NCI-H1436 (cell line): ENCODE data around the gene PATL2.
"Not testable (repeated sequence)": the region's sequence is repeated elsewhere in the genome, so short reads cannot be mapped to it uniquely, and the experiment has no call there.

ENCODE experiments used
- DNase-seq: peaks from one replicate; lab custom pipeline; 2025; lab: John Stamatoyannopoulos, UW

The PATL2 gene

DNA sequence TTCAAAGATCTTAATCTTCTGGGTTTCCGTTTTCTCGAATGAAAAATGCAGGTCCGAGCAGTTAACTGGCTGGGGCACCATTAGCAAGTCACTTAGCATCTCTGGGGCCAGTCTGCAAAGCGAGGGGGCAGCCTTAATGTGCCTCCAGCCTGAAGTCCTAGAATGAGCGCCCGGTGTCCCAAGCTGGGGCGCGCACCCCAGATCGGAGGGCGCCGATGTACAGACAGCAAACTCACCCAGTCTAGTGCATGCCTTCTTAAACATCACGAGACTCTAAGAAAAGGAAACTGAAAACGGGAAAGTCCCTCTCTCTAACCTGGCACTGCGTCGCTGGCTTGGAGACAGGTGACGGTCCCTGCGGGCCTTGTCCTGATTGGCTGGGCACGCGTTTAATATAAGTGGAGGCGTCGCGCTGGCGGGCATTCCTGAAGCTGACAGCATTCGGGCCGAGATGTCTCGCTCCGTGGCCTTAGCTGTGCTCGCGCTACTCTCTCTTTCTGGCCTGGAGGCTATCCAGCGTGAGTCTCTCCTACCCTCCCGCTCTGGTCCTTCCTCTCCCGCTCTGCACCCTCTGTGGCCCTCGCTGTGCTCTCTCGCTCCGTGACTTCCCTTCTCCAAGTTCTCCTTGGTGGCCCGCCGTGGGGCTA, at the start of gene PATL2, which contains the start of gene B2M:
Gene PATL2 (minus strand): TSS at position 228 of the 647 bp plus-strand sequence. CDS start 34,833 bp downstream, outside the sequence.
Gene B2M (plus strand): TSS at position 422 of the 647 bp plus-strand sequence. CDS start 30 bp downstream, at position 452.
- peak; percentile 94 for DNase-seq

DNA sequence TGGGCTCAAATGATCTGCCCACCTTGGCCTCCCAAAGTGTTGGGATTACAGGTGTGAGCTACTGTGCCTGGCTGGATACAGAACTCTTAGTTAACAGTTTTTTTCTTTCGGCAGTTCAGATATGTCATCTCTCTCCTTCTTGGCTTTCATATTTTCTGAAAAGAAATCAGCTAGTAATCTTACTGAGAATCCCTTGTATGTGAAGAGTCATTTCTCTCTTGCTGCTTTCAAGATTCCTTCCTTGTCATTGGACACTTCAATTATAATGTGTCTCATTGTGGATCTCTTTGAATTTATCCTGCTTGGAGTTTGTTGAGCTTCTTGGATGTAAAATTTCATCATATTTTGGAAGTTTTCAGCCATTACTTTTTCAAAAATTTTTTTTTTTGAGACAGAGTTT, 42.2 kb upstream of the PATL2 start:
- no peak for DNase-seq

DNA sequence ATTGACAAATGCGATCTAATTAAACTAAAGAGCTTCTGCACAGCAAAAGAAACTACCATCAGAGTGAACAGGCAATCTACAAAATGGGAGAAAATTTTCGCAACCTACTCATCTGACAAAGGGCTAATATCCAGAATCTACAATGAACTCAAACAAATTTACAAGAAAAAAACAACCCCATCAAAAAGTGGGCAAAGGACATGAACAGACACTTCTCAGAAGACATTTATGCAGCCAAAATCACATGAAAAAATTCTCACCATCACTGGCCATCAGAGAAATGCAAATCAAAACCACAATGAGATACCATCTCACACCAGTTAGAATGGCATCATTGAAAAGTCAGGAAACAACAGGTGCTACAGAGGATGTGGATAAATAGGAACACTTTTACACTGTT, 32.3 kb upstream of the PATL2 start:
- not testable (repeated sequence) for DNase-seq

DNA sequence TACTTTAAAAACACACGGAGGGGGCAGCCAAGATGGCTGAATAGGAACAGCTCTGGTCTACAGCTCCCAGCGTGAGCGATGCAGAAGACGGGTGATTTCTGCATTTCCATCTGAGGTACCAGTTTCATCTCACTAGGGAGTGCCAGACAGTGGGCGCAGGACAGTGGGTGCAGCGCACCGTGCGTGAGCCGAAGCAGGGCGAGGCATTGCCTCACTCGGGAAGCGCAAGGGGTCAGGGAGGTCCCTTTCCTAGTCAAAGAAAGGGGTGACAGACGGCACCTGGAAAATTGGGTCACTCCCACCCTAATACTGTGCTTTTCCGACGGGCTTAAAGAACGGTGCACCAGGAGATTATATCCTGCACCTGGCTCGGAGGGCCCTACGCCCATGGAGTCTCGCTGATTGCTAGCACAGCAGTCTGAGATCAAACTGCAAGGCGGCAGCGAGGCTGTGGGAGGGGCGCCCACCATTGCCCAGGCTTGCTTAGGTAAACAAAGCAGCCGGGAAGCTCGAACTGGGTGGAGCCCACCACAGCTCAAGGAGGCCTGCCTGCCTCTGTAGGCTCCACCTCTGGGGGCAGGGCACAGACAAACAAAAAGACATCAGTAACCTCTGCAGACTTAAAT, 28.2 kb upstream of the PATL2 start:
- not testable (repeated sequence) for DNase-seq

DNA sequence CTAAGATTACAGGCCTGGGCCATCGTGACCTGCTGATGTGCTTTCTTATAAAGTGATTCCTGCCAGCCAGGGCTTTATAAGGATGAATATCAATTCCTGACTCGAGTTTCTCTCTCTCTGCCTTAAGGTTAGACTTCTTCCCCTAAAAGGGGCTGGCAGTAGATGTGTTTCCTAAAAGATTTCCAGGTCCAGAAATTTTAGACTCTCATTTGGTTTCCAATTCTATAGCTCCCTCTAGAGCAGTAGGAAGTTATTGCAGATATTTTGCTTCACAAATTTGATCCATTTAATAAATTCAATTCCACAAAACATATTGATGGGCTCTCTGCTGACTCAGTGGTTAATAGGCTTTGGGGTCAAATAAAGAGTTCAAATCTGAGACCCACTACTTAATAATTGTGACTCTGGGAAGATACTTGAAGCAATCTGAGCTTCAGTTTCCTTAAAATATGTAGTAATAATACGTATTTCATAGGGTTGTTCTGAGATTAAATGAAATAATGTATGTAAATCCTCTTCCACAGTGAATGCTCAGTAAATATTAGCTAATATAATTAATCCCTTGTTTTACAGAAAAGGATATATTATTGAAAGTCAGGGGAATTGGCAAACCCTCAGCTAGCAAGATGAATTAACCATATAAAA, 27.3 kb upstream of the PATL2 start:
- peak; percentile 53 for DNase-seq

DNA sequence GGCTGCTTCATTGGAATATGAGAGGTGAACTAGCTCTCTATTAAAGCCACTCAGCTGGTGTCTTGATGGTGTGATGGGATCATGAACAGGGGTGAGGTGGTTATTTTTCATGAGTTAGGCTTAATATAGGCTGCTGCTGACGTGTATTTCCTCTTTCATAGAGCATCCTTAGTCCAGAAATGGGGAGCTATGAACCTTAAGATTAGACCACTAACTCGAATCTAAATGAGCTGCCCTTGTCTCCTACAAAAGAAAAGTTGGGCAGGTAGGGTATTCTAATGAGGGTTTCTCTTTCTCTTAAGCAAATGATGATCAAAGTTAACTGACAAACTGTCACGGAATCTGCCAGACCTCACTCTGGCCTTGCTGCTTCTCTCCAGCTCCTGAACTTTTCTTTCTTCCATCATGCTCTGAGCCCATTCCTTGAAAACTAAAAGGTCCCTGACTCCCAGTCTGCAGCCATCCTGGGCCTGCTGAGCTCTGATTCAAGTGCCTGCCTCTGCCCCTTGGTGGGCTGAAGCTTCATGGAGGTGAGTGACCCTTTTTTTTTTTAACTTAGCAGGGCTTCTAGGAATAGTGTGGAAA, 25.1 kb upstream of the PATL2 start, which contains the start of gene TRIM69:
Gene TRIM69 (plus strand): TSS at position 348 of the 585 bp plus-strand sequence. CDS start 177 bp downstream, at position 525.
- DNase-seq, result no peak

DNA sequence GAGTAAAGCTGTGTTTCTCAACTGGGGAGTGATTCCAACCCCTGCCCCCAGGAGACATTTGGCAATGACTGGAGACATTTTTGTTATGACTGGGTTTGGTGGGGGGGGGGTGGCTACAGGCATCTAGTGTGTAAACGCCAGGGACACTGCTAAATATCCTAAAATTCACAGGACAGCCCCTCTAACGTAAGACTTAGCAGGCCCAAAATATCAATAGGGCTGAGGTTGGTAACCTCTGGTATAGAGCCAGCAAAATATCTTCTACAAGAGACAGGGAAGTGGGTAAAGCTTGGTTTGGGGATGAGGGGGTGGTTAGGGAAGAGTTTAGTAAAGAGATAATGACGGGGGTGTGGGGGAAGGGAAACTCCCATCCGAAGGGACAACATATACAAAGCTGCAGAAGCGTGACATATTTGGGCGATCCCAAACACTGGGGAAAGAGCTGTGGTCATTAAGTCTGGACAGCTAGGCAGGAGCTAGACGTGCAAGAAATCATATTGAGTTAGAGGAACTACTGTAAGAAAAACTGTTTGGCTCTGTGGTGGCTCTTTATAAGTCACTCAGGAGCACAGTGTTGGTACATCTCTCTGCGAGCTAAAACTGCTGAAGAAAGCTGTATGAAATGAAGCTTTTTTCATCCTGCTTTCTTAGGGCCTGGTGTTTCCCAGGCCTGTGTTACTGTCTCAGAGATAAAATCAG, 24.5 kb upstream of the PATL2 start:
- DNase-seq, result no peak

DNA sequence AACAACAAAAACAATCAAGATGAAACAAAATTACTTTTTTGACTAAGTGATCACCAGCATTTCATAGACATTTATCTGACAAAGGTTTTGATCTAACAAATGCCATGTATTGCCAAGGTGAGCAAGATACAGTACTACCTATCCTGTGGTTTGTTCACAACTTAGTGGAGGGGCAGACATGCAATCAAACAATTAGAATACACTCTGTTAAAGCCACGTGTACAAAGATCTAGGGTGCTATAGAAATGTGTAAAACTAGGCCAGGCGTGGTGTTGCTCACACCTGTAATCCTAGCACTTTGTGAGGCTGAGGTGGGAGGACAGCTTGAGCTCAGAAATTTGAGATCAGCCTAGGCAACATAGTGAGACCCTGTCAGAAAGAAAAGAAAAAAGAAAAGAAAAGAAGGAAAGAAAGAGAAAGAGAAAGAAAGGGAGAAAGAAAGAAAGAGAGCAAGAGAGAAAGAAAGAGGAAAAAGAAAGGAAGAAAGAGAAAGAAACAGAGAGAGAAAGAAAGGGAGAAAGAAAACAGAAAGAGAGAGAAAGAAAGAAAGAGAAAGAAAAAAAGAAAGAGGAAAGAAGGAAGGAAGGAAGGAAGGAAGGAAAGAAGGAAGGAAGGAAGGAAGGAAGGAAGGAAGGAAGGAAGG, 23.8 kb upstream of the PATL2 start:
- DNase-seq, result no peak

DNA sequence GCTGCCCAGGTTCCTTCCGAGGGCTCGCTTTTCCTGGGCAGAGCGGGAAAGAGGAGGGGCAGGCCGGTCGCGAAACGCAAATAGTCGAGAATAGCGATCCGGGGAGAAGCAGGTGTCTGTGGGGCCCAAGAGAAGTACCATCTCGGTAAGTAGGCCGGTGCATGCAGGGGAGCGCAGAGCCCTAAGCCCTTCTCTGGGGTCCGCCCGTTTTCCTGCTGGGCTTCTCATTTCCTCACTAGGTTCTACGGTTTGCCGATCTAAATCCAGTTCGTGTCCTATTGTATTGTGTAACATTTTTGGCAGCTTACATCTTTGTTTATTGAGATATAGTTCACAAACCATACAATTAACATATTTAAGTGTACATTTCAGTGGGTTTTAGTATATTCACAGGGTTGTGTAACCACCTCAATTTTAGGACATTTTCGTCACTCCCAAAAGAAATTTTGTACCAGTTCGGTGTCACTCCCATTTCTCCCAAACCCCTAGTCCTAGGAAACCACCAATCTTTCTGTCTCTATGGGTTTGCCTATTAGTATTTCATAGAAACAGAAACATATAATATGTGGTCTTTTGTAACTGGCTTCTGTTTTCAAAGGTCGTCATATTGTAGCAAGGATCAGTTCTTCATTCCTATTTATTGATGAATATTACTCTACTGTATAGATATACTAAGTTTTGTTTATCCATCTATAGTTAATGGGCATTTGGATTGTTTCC, 18.4 kb upstream of the PATL2 start:
- DNase-seq, result no peak

DNA sequence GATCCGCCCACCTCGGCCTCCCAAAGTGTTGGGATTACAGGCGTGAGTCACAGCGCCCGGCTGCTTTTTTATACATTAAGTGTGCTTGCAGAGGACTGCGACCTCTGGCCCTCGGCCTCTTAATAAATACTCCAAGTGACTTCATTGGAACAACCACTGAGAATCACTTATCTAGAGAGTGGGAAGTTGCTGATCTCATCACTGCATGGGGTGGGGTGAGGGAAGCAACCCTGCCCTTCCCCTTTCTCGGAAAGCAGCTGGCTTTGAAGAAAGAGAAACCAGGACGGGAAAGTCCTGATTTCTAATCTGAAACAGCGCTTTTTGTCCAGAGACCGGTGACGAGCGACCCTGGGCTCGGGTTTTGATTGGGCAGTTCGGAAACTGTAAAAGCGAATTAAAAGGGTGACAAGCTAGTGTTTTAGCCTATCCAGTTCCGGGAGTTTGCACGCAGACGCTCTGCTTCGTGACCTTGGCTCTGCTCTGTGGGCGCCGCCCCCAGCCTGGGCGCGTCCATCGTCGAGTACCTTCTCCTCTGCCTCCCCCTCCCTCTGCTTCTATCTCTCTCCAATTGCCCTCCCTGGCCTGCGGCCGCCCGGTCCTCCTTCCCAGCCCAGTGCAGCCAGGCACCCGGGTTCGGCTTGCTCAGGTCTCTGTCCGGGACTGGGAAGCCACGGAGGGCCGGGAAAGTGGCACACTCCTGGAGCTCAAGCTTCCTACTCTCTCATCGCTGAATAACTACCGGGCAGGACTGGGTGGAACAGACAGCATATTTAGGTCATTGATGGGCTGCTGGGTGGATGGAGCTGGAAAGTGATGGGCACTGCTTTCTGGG, 17.7 kb upstream of the PATL2 start:
- DNase-seq, result peak; percentile 94

DNA sequence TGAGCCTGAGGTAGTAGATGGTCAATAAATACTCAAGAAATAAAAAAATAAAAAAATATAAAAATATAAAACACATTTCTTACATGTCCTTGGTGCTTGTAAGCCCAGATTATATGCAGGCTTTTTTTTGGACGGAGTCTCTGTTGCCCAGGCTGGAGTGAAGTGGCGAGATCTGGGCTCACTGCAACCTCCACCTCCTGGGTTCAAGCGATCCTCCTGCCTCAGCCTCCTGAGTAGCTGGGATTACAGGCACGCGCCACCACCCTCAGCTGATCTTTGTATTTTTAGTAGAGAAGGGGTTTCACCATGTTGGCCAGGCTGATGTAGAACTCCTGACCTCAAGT, 17.1 kb upstream of the PATL2 start:
- DNase-seq, result not testable (repeated sequence)

DNA sequence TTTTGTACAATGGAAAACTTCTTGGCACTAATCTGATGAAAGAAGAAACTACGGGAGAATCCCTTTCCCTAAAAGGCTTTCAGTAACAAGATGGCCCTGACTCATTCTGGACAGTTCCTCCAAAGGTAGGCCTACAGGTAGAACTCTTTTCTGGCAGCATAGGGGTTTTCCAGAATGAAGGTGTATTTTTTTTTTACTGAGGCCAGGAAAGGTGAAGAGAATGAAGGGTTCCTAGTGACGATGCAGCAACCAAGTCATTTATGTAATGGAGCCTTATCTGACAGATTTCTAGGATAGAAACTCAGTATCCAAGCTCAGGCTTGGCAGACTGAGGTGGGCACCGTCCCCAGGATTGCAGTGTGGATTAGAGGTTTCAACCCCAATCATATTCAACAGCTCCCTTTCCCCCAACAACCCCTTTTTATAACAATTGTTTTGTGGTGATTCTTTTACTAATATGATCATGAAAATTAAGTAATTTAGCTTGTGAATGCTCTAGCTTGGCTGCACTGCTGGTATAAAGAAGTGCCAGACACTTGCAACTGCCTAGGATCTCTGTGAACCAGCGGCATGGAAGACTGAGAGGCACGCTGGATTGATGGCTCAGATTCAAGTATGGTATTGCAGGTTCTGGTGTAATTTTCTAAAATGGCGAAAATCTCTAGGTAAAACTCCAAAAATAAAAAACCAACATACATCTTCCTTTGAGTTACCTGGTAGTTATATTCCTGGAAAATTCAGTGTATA, 16.5 kb upstream of the PATL2 start:
- no peak for DNase-seq

DNA sequence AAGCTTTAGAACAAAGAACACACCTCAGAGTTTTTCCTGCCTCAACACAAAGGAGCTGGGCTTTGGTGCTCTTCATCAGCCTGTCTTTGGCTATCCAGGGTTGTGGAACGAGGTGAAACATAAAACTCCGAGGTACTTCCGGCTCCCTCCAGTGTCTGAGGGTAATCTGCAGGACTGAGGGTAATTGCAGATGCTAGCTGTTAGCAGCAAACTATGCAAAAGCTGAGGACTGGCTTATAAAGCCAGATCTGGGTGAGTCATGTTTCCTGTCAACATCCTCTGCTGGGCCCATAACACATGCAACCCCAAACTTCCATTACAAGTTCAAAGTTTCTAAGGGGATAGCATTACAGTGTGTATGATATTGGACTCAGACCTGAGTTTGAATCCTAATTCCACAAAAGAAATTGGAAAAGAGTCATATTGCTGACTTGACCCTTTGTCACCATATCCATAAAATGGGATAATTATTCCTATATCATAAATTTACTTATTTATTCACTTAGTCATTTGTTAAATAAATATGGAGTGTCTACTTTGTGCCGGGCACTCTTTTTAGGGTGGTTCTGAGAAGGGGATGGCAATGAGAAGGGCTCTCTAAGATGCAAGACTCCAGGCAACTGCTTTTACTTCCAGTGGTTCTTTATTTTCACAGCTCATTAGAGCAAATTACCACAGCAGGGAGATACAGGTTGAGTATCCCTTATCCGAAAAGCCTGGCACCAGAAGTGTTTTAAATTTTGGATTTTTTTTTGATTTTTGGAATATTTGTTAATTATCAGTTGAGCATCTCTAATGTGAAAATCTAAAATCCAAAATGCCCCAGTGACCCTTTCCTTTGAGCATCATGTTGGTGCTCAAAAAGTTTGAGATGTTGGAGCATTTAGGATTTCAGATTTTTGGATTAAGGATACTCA, 15.7 kb upstream of the PATL2 start:
- DNase-seq, result no peak

DNA sequence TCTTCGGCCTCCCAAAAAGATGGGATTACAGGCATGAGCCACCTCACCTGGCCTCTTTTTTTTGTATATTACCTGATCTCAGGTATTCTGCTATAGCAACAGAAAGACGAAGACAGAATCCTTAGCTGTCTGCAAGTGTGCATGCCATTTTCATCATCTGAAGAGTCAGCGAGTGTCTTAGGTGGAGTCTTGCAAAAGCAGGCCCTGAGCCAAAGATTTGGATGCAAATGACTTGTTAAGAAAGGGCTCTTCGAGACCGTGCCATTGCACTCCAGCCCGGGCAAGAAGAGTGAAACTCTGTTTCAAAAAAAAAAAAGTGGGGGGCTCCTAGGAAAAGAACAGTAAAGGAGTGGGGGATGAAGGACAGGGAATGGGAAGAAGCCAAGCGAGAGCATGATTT, 15.0 kb upstream of the PATL2 start:
- DNase-seq, result no peak

DNA sequence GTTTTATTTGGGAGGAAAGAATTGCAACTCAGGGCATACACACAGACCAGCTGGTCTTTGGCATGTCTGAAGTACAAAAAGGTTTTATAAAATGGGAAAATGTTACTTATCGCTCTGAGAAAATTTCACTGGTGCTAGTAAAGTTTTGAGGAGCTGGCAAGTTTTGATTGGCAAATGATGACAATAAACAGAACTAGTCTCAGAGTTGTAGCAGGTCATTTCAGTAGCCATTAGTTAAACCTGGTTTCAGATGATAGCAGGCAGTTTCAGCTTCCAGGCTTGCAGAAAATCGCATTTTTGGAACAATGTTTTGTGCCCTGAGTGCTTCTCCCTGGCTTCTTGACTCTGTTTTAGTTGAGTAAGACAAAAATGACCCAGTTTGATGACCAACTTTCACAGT, 10.9 kb upstream of the PATL2 start:
- no peak for DNase-seq

DNA sequence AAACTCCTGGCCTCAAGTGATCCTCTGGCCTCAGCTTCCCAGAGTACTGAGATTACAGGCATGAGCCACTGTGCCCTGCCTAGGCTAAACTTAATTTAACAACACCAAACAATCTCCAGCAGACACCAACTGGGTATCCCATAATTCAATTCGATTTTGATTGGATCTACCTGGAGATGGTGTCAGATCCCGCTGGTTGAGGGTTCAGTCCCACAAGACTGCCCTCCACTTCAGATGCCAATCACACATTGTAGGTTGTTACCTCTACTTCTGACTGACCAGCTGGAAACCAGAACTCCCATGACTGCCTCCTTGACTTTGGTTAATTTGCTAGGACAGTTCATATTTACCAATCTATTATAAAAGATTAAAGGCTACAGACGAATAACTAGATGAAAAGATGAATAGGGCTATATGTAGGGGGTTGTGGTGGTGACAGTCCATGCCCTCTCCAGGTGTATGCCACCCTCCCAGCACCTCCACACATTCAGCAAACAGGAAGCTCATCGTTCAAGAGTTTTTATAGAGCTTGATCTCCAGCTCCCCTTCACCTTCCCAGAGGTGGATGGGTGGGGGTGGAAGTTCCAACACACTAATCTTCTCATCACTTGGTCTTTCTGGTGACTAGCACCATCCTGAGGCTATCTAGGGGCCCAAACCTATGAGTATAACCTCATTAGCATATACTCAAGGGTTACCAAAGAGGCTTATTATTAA, 9.5 kb upstream of the PATL2 start:
- no peak for DNase-seq

DNA sequence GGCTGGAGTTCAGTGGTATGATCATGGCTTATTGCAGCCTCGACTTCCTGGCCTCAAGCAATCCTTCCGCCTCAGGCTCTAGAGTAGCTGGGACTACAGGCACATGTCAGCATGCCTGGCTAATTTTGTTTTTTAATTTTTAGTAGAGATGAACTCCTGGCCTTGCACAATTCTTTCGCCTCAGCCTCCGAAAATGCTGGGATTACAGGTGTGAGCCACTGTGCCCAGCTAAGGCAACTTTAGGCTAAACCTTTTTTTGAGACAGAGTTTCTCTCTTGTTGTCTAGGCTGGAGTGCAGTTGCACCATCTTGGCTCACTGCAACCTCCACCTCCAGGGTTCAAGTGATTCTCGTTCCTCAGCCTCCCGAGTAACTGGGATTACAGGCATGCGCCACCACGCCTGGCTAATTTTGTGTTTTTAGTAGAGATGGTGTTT, 8.9 kb upstream of the PATL2 start:
- not testable (repeated sequence) for DNase-seq
